Progenitor cell of endocrine pancreas (in vitro differentiated cells): ENCODE results near the gene RCOR3. TPM values are rescaled to one million over a fixed set of nuclear protein-coding genes. Genes with fewer than 3 reads are reported as not detected.

Source experiments
- DNase-seq: peaks from one replicate; pipeline ENCODE4 v3.0.0; 2021; ENCODE audit warnings: low spot score; ENCODE audit not compliant: unreplicated experiment
- H3K27ac Mint-ChIP-seq: 2 replicates; pipeline ENCODE4 v1.8.0; 2021; ENCODE audit warnings: mild to moderate bottlenecking, moderate library complexity, mixed read lengths
- H3K27me3 Mint-ChIP-seq: 2 replicates; pipeline ENCODE4 v1.8.0; 2021; ENCODE audit warnings: mixed read lengths
- H3K36me3 Mint-ChIP-seq: 2 replicates; pipeline ENCODE4 v1.8.0; 2022; ENCODE audit warnings: mixed read lengths; ENCODE audit not compliant: insufficient read depth
- H3K4me1 Mint-ChIP-seq: 2 replicates; pipeline ENCODE4 v1.8.0; 2021; ENCODE audit warnings: low read depth, mixed read lengths
- H3K4me3 Mint-ChIP-seq: 2 replicates; pipeline ENCODE4 v1.8.0; 2021; ENCODE audit warnings: low read depth, mild to moderate bottlenecking, moderate library complexity, mixed read lengths
- H3K9me3 Mint-ChIP-seq: 2 replicates; pipeline ENCODE4 v1.8.0; 2021; ENCODE audit warnings: low read depth, mixed read lengths
- total RNA-seq: library from RNA; stranded (reverse); gene quantifications from 2 replicates; pipeline ENCODE4 v1.2.1, GENCODE V29; 2021
- TF ChIP-seq, protein P1 (sequence below): fragments of 200-600 bp; sonication (generic); IDR thresholded peaks from one replicate; pipeline ENCODE4 v1.5.0; 2021; ENCODE audit warnings: antibody characterized with exemption, mild to moderate bottlenecking; ENCODE audit not compliant: unreplicated experiment

The RCOR3 gene
- total RNA-seq, 1 donor from 2014 or later = 63.0 TPM

DNA sequence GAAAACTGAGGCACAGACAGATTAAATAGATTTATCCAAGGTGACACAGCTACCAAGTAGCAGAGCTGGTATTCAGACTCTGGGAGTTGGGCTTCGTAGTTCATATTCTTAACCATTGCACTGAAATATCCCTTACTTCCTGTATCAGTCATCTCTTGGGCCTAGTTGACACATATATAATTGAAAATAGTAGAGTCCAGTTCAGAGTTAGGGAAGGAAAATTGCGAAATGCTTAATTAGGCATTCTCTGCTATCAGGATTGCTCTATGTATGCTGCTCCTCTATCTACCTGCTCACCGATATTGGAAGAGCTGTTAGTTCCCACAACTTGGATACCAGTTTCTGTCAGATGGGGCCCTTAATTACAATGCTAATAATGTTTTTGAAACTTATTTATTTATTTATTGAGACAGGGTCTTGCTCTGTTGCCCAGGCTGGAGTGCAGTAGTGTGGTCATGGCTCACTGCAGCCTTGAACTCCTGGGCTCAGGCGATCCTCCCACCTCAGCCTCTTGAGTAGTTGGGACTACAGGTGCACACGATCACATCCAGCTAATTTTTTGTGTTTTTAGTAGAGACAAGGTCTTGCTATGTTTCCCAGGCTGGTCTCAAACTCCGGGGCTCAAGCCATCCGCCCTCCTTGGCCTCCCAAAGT, 8.2 kb downstream of the RCOR3 start:
- peaks cover 3% of the 10 kb centered on the region for H3K4me1 Mint-ChIP-seq
- no peak for DNase-seq
- TF ChIP-seq, protein P1, sequence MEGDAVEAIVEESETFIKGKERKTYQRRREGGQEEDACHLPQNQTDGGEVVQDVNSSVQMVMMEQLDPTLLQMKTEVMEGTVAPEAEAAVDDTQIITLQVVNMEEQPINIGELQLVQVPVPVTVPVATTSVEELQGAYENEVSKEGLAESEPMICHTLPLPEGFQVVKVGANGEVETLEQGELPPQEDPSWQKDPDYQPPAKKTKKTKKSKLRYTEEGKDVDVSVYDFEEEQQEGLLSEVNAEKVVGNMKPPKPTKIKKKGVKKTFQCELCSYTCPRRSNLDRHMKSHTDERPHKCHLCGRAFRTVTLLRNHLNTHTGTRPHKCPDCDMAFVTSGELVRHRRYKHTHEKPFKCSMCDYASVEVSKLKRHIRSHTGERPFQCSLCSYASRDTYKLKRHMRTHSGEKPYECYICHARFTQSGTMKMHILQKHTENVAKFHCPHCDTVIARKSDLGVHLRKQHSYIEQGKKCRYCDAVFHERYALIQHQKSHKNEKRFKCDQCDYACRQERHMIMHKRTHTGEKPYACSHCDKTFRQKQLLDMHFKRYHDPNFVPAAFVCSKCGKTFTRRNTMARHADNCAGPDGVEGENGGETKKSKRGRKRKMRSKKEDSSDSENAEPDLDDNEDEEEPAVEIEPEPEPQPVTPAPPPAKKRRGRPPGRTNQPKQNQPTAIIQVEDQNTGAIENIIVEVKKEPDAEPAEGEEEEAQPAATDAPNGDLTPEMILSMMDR = no peak
- no peak overlapping the region for H3K4me3 Mint-ChIP-seq
- H3K27ac Mint-ChIP-seq = no peak overlapping the region
- H3K36me3 Mint-ChIP-seq = peaks cover 20% of the 10 kb centered on the region
- H3K9me3 Mint-ChIP-seq = no peaks in the 10 kb centered on the region
- no peaks in the 10 kb centered on the region for H3K27me3 Mint-ChIP-seq

GRCh38 chr1:211279340-211279739, 20.2 kb downstream of the RCOR3 start:
- DNase-seq = no peak
- Mint-ChIP-seq H3K4me1 (no peaks in the 10 kb centered on the region), H3K27ac (no peak overlapping the region), H3K4me3 (no peak overlapping the region), H3K36me3 (peaks cover 13% of the 10 kb centered on the region), H3K9me3 (no peaks in the 10 kb centered on the region), H3K27me3 (no peaks in the 10 kb centered on the region)
- TF ChIP-seq, protein P1 = no peak

DNA sequence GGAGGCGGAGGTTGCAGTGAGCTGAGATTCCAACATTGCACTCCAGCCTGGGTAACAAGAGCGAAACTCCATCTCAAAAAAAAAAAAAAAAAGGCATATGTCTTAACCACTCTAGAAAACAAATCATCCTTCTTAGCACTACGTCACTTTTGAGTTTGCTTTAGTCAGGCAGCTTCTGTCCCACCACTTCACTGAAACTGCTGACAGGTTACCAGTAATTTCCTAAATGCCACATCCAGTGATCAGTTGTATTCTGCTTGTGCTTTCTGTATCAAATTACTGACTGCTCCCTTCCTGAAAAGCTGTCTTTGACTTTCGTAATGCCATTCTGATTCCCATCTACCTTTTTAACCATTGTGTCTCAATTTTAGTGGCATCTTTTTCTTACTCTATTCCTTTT, 21.7 kb downstream of the RCOR3 start:
- H3K27ac Mint-ChIP-seq = no peak overlapping the region
- H3K36me3 Mint-ChIP-seq = peaks cover 14% of the 10 kb centered on the region
- H3K9me3 Mint-ChIP-seq = no peaks in the 10 kb centered on the region
- H3K4me3 Mint-ChIP-seq = no peak overlapping the region
- H3K27me3 Mint-ChIP-seq = no peaks in the 10 kb centered on the region
- TF ChIP-seq, protein P1 = no peak
- no peaks in the 10 kb centered on the region for H3K4me1 Mint-ChIP-seq
- DNase-seq = no peak

- TF ChIP-seq, protein P1 = no peak
- Mint-ChIP-seq H3K4me3 (no peak overlapping the region), H3K27me3 (no peaks in the 10 kb centered on the region), H3K4me1 (no peaks in the 10 kb centered on the region), H3K36me3 (peaks cover 13% of the 10 kb centered on the region), H3K9me3 (no peaks in the 10 kb centered on the region), H3K27ac (no peak overlapping the region)
- no peak for DNase-seq
Measured at GRCh38 chr1:211281320-211282022, 22.3 kb downstream of the RCOR3 start.

GRCh38 chr1:211282023-211282373, 22.8 kb downstream of the RCOR3 start:
- Mint-ChIP-seq H3K27me3 (no peaks in the 10 kb centered on the region), H3K9me3 (no peaks in the 10 kb centered on the region), H3K36me3 (peaks cover 16% of the 10 kb centered on the region), H3K27ac (no peak overlapping the region), H3K4me1 (no peaks in the 10 kb centered on the region), H3K4me3 (no peak overlapping the region)
- no peak for DNase-seq
- TF ChIP-seq, protein P1 = no peak
